Caco-2 (cell line): ENCODE results near the gene STT3B. TPM values are rescaled to one million over a fixed set of nuclear protein-coding genes. Genes with fewer than 3 reads are reported as not detected.

ENCODE experiments used
- BruUV-seq: library from RNA; stranded (reverse); fragments of 400-500 nt; replicated peaks from 2 replicates; lab custom pipeline; 2021; lab: Mats Ljungman, UMichigan
- CTCF ChIA-PET: fragments of 300-600 bp; sonication (Branson Sonifier 250); formaldehyde crosslinking; loops from one replicate; lab custom pipeline; 2022; ENCODE audit warnings: antibody characterized with exemption; lab: Charles Lee
- POLR2A ChIA-PET: fragments of 300-600 bp; sonication (Branson Sonifier 250); formaldehyde crosslinking; loops from one replicate; lab custom pipeline; 2022; ENCODE audit warnings: antibody characterized with exemption; lab: Charles Lee
- DNase-seq, 2 experiments: peaks; one replicate each; pipeline versions ENCODE4 v3.0.0 to v3.0.0-alpha.2; 2020 to 2022
- H3K27me3 ChIP-seq: replicated peaks from 2 replicates; pipeline ENCODE4 v1.6.0; 2011; ENCODE audit warnings: low read length; ENCODE audit not compliant: control insufficient read depth, insufficient read depth
- H3K36me3 ChIP-seq: 2 replicates; pipeline ENCODE4 v1.5.1; 2011; ENCODE audit warnings: low read length; ENCODE audit not compliant: control insufficient read depth, insufficient read depth
- H3K4me1 ChIP-seq: fragments of 250-450 bp; sonication (Bioruptor Pico); 2 replicates; pipeline ENCODE4 v1.5.1; 2020; ENCODE audit warnings: mild to moderate bottlenecking
- H3K4me3 ChIP-seq: 2 replicates; pipeline ENCODE4 v1.5.1; 2011; ENCODE audit warnings: low read depth, mild to moderate bottlenecking, control low read depth, low read length
- H3K9me3 ChIP-seq: fragments of 250-450 bp; sonication (Bioruptor Pico); 2 replicates; pipeline ENCODE4 v1.5.1; 2020; ENCODE audit warnings: mild to moderate bottlenecking, moderate library complexity
- H3K27ac Mint-ChIP-seq: one replicate; pipeline ENCODE4 v1.8.0; 2022; ENCODE audit warnings: mixed read lengths; ENCODE audit not compliant: unreplicated experiment
- H3K27me3 Mint-ChIP-seq: one replicate; pipeline ENCODE4 v1.8.0; 2022; ENCODE audit warnings: mixed read lengths; ENCODE audit not compliant: insufficient read depth, unreplicated experiment
- H3K36me3 Mint-ChIP-seq: one replicate; pipeline ENCODE4 v1.8.0; 2022; ENCODE audit warnings: mild to moderate bottlenecking, mixed read lengths; ENCODE audit not compliant: insufficient read depth, unreplicated experiment
- H3K4me1 Mint-ChIP-seq: one replicate; pipeline ENCODE4 v1.8.0; 2022; ENCODE audit warnings: low read depth, mixed read lengths; ENCODE audit not compliant: unreplicated experiment
- H3K4me3 Mint-ChIP-seq: one replicate; pipeline ENCODE4 v1.8.0; 2022; ENCODE audit warnings: mild to moderate bottlenecking, moderate library complexity, mixed read lengths; ENCODE audit not compliant: unreplicated experiment
- H3K9me3 Mint-ChIP-seq: one replicate; pipeline ENCODE4 v1.8.0; 2022; ENCODE audit warnings: mixed read lengths; ENCODE audit not compliant: unreplicated experiment
- CTCF ChIP-seq, 2 experiments: fragments of 200-600 bp in 1 of 2; IDR thresholded peaks; 1 replicate in 1 of 2; 2 replicates in 1 of 2; pipeline versions ENCODE4 v1.5.1 to v1.8.0; 2011 to 2022; ENCODE audit warnings: antibody characterized with exemption in 1 of 2, control low read depth in 1 of 2, inconsistent platforms in 1 of 2, low read depth in 1 of 2, low read length in 1 of 2, mild to moderate bottlenecking in 1 of 2, moderate library complexity in 1 of 2; ENCODE audit not compliant: insufficient read depth in 1 of 2, severe bottlenecking in 1 of 2, unreplicated experiment in 1 of 2
- intact Hi-C: fragments of 100-400 bp; cut with micrococcal nuclease; formaldehyde crosslinking; loops from one replicate; pipeline ENCODE4 v1.10.0; 2022; ENCODE audit not compliant: unreplicated experiment
- total RNA-seq: library from RNA; stranded (reverse); gene quantifications from 2 replicates; pipeline ENCODE4 v1.2.3, GENCODE V29; 2022

STT3B gene
- total RNA-seq, 1 experiment from 2014 or later: 162 TPM

- no TSS peak for BruUV-seq
- intact Hi-C loops: no loop called here
- ChIA-PET POLR2A (no interaction called here), CTCF (no interaction called here)
- no peak overlapping the region for H3K4me3 ChIP-seq
- H3K4me3 Mint-ChIP-seq: no peak overlapping the region
- H3K9me3 Mint-ChIP-seq: no peaks in the 10 kb centered on the region
- H3K36me3 Mint-ChIP-seq: peaks cover 14% of the 10 kb centered on the region
- no peaks in the 10 kb centered on the region for H3K4me1 Mint-ChIP-seq
- H3K27me3 ChIP-seq: no peaks in the 10 kb centered on the region
- H3K9me3 ChIP-seq: no peaks in the 10 kb centered on the region
- peaks cover 6% of the 10 kb centered on the region; the same call in 1 of the 2 replicates for H3K4me1 ChIP-seq
- no peaks in the 10 kb centered on the region for H3K36me3 ChIP-seq
- no peak for DNase-seq
- no peak overlapping the region for H3K27ac Mint-ChIP-seq
- no peak for TF ChIP-seq CTCF (IDR thresholded peaks at IDR 0.05; ENCODE audit: insufficient read depth in 1 of 2, low read depth in 1 of 2, low read length in 1 of 2, severe bottlenecking in 1 of 2, unreplicated experiment in 1 of 2)
- H3K27me3 Mint-ChIP-seq: no peaks in the 10 kb centered on the region
Observed at GRCh38 chr3:31529421-31529820, 3.3 kb upstream of the STT3B start.

GRCh38 chr3:31530039-31530959 lies 2.4 kb upstream of the STT3B start:
- Mint-ChIP-seq H3K27me3 (no peaks in the 10 kb centered on the region), H3K4me1 (no peaks in the 10 kb centered on the region), H3K36me3 (peaks cover 14% of the 10 kb centered on the region), H3K4me3 (no peak overlapping the region), H3K9me3 (no peaks in the 10 kb centered on the region), H3K27ac (no peak overlapping the region)
- Histone ChIP-seq H3K4me3 (peak overlapping the region; percentile 62), H3K27me3 (no peaks in the 10 kb centered on the region), H3K36me3 (no peaks in the 10 kb centered on the region), H3K9me3 (no peaks in the 10 kb centered on the region), H3K4me1 (peaks cover 6% of the 10 kb centered on the region; the same call in 1 of the 2 replicates)
- BruUV-seq: no TSS peak
- no peak for DNase-seq
- TF ChIP-seq CTCF (IDR thresholded peaks at IDR 0.05; ENCODE audit: insufficient read depth in 1 of 2, low read depth in 1 of 2, low read length in 1 of 2, severe bottlenecking in 1 of 2, unreplicated experiment in 1 of 2): no peak
- intact Hi-C loops: loop anchor here (5.0 to 10.0 kb wide), 2 partner anchors 43 to 595 kb away; no protein-coding TSS in a partner anchor
- CTCF ChIA-PET: no interaction called here
- POLR2A ChIA-PET: interaction anchor here (1.2 kb wide), 1 partner anchor 242 kb away, joined by 3 read pairs; no protein-coding TSS in a partner anchor

- no TSS peak for BruUV-seq
- Mint-ChIP-seq H3K4me3 (peak overlapping the region; percentile 89), H3K27me3 (no peaks in the 10 kb centered on the region), H3K36me3 (peaks cover 14% of the 10 kb centered on the region), H3K4me1 (peaks cover under 1% of the 10 kb centered on the region), H3K9me3 (no peaks in the 10 kb centered on the region), H3K27ac (peak overlapping the region; percentile 98)
- TF ChIP-seq CTCF (IDR thresholded peaks at IDR 0.05; ENCODE audit: insufficient read depth in 1 of 2, low read depth in 1 of 2, low read length in 1 of 2, severe bottlenecking in 1 of 2, unreplicated experiment in 1 of 2): no peak
- intact Hi-C loops: loop anchor here (5.0 to 10.0 kb wide), 2 partner anchors 44 to 596 kb away; no protein-coding TSS in a partner anchor
- ChIA-PET CTCF (no interaction called here), POLR2A (interaction anchor here (0.5 to 1.2 kb wide), 2 partner anchors 15 to 243 kb away, joined by 3 to 4 read pairs; no protein-coding TSS in a partner anchor)
- no peaks in the 10 kb centered on the region for H3K36me3 ChIP-seq
- H3K9me3 ChIP-seq: no peaks in the 10 kb centered on the region
- peak overlapping the region; percentile 62 for H3K4me3 ChIP-seq
- DNase-seq: no peak
- no peaks in the 10 kb centered on the region for H3K27me3 ChIP-seq
- peaks cover 7% of the 10 kb centered on the region; the same call in 1 of the 2 replicates for H3K4me1 ChIP-seq
Observed at GRCh38 chr3:31530960-31531335, 1.8 kb upstream of the STT3B start.
